Right atrium auricular region (tissue), 2 donors: Measurements from ENCODE around the gene GAMT. TPM values are rescaled to one million over a fixed set of nuclear protein-coding genes. Genes with fewer than 3 reads are reported as not detected.

ENCODE experiments used
- DNase-seq: peaks from one replicate; pipeline ENCODE4 v3.0.0-alpha.2; 2019; ENCODE audit warnings: low spot score
- H3K27ac ChIP-seq, 2 donors: fragments of 200-600 bp; sonication (generic); 1 replicate in 1 of 2; 2 replicates in 1 of 2; pipeline ENCODE4 v1.5.1; 2016 to 2019
- H3K27me3 ChIP-seq, 2 donors: fragments of 200-600 bp; sonication (generic); one replicate each; pipeline versions ENCODE4 v1.5.1 to v1.6.0; 2017 to 2019
- H3K36me3 ChIP-seq: fragments of 200-600 bp; sonication (generic); one replicate; pipeline ENCODE4 v1.5.1; 2016
- H3K4me1 ChIP-seq, 2 donors: fragments of 200-600 bp; sonication (generic); one replicate each; pipeline versions ENCODE4 v1.5.1 to v1.6.0; 2017 to 2019
- H3K4me3 ChIP-seq, 2 donors: fragments of 200-600 bp; sonication (generic); 1 replicate in 1 of 2; 2 replicates in 1 of 2; pipeline ENCODE4 v1.5.1; 2017 to 2019; ENCODE audit warnings: mild to moderate bottlenecking in 1 of 2, moderate library complexity in 1 of 2
- H3K9me3 ChIP-seq, 2 donors: fragments of 200-600 bp; sonication (generic); one replicate each; pipeline ENCODE4 v1.5.1; 2019
- CTCF ChIP-seq, 2 donors: fragments of 200-600 bp; sonication (generic); IDR thresholded peaks; one replicate each; pipeline ENCODE4 v1.5.1; 2019; ENCODE audit warnings: antibody characterized with exemption in 2 of 2
- total RNA-seq, 2 donors: library from RNA; depleted of rRNA; stranded (reverse); fragments of >200 nt; gene quantifications; one replicate each; pipeline ENCODE4 v1.1.0, GENCODE V29; 2016

GAMT gene
- total RNA-seq, 2 donors from 2014 or later, result 45.8 to 92.5 TPM

- no peak for DNase-seq
- H3K36me3 ChIP-seq, result peaks cover 83% of the 10 kb centered on the region
- no peak for TF ChIP-seq CTCF (IDR thresholded peaks at IDR 0.05)
- H3K27ac ChIP-seq, result no peak overlapping the region
- no peaks in the 10 kb centered on the region for H3K27me3 ChIP-seq
- H3K4me1 ChIP-seq, result peaks cover 0 to 13% of the 10 kb centered on the region in 2 donors
- no peaks in the 10 kb centered on the region for H3K9me3 ChIP-seq
- no peak overlapping the region for H3K4me3 ChIP-seq
Measured at GRCh38 chr19:1425102-1425837, 23.9 kb upstream of the GAMT start.

GRCh38 chr19:1424192-1424955, 23.0 kb upstream of the GAMT start:
- Histone ChIP-seq H3K4me1 (peaks cover 0 to 4% of the 10 kb centered on the region in 2 donors), H3K9me3 (no peaks in the 10 kb centered on the region)
- DNase-seq, result no peak

GRCh38 chr19:1423436-1424191, 22.3 kb upstream of the GAMT start:
- TF ChIP-seq CTCF (IDR thresholded peaks at IDR 0.05), result no peak
- Histone ChIP-seq H3K4me1 (peaks cover 0 to 8% of the 10 kb centered on the region in 2 donors), H3K27me3 (no peaks in the 10 kb centered on the region), H3K9me3 (no peaks in the 10 kb centered on the region), H3K36me3 (peaks cover 70% of the 10 kb centered on the region), H3K4me3 (no peak overlapping the region), H3K27ac (no peak overlapping the region)
- no peak for DNase-seq

More at GRCh38 chr19:1424192-1424955, 23.0 kb upstream of the GAMT start:
- Histone ChIP-seq H3K36me3 (peaks cover 78% of the 10 kb centered on the region), H3K4me3 (no peak overlapping the region), H3K27ac (no peak overlapping the region), H3K27me3 (no peaks in the 10 kb centered on the region)
- TF ChIP-seq CTCF (IDR thresholded peaks at IDR 0.05), result no peak

GRCh38 chr19:1422943-1423342, 21.6 kb upstream of the GAMT start:
- Histone ChIP-seq H3K4me1 (peaks cover 0 to 15% of the 10 kb centered on the region in 2 donors), H3K9me3 (no peaks in the 10 kb centered on the region), H3K36me3 (peaks cover 68% of the 10 kb centered on the region), H3K4me3 (no peak overlapping the region), H3K27ac (no peak overlapping the region), H3K27me3 (no peaks in the 10 kb centered on the region)
- TF ChIP-seq CTCF (IDR thresholded peaks at IDR 0.05), result no peak
- no peak for DNase-seq

GRCh38 chr19:1422360-1422759, 21.0 kb upstream of the GAMT start:
- Histone ChIP-seq H3K4me3 (no peak overlapping the region), H3K9me3 (no peaks in the 10 kb centered on the region), H3K27me3 (no peaks in the 10 kb centered on the region), H3K4me1 (peaks cover 0 to 21% of the 10 kb centered on the region in 2 donors), H3K36me3 (peaks cover 68% of the 10 kb centered on the region), H3K27ac (no peak overlapping the region)
- DNase-seq, result no peak
- no peak for TF ChIP-seq CTCF (IDR thresholded peaks at IDR 0.05)
